ENCODE data around the gene ABHD16A.

ABHD16A gene

DNA sequence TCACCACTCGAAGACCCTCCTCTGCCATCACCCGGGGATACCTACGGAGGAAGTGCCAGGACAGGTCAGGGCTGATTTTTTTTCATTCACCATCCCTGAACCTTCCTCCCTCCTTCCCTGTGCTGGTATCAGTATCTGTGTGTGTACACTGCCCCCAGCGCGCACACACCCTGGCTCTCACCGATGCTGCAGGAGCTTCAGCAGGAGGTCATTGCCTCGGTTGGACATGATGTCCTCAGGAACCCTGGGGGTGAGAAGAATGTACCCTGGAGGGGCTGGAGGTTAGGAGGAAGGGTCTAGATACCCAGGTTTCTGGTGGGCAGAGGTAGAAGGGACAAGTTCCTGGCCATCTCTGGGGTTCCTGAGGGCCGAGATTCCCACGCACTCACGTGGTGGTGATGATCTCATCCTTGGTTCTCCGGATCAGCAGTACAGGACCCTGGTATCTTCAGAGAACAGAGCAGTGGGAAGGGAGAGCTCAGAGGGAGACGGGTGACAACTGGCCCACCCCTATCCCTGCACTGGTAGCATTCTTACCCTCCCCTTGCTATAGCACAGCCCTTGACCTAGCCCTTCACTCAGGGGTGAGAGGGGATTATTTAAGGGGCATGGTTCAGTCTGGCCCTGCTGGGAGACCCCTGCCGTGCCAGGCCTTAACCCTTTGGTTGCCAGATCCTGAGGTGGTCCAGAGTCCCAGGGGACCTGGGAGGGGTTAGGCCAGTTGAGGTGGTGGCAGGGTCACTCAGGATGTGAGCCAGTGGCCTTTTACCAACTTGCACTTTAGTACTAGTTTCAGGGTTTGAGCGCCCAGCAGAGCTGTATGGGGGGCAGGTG is 15.0 kb downstream of the ABHD16A start:
- no peak for DNase-seq

DNA sequence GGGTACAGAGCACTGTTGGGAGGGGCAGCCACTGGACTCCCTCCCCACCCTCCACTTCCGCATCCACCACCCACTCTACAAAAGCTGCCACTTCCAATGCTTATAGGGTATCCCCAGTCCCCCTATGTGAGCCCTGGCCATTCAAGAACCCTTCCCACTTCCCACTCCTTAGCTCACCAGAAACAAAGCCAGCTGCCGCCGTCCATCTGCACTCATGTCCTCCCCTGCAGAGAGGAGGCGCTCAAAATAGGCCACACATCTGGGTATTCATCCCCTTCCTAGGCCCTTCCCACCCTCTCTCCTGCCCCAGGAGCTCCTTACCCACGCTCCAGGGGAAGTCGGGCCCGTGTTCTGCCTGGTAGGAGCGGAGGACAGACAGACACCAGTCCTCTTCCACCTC is 15.8 kb downstream of the ABHD16A start:
- DNase-seq = no peak

DNA sequence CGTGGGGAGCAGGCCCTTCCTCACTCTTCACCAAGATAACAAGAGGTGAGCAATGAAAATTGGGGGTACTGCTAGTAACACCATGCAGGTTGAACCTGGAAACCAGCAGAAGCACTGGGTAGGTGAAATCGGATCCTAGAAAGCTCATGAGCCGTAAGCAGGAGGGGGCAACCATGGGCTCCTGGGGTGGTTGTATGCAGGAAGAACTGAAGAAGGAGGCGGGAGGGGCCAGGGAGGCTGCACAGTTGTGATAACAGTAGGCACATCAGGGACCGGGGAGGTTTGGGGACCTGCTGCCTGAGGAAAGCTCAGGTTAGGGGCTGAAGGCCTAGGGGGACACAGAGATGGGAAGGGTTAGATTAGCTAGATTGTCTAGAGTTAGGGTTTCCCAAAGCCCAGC is 16.6 kb downstream of the ABHD16A start:
- DNase-seq = no peak

GRCh38 chr6:31683591-31683990 is 19.5 kb downstream of the ABHD16A start:
- DNase-seq = no peak

DNA sequence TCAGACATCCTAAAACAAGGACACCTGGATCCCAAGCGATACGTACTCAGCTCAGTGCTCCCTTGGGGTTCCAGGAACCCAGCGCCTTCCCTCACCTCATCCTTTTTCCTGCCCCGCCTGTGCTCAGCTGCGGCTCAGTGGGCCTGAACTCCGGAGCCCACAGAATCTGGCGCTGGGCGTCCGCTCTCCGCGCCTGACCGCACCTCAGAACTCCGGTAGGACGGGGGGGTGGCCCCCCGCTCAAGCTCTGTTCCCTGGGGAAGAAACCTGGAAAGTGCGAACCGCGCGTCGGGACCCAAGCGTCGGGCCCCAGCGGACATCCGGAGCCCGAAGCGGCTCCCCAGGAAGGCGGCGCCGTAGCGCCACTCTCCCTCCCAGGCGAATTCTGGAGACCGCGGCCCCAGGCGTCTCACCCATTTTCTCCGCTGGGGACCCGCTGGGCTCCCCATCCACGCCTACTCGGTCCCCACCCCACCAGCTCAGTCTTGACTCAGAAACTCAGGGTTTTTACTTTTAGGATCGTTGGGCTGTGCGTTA is 21.9 kb downstream of the ABHD16A start:
- no peak for DNase-seq

DNA sequence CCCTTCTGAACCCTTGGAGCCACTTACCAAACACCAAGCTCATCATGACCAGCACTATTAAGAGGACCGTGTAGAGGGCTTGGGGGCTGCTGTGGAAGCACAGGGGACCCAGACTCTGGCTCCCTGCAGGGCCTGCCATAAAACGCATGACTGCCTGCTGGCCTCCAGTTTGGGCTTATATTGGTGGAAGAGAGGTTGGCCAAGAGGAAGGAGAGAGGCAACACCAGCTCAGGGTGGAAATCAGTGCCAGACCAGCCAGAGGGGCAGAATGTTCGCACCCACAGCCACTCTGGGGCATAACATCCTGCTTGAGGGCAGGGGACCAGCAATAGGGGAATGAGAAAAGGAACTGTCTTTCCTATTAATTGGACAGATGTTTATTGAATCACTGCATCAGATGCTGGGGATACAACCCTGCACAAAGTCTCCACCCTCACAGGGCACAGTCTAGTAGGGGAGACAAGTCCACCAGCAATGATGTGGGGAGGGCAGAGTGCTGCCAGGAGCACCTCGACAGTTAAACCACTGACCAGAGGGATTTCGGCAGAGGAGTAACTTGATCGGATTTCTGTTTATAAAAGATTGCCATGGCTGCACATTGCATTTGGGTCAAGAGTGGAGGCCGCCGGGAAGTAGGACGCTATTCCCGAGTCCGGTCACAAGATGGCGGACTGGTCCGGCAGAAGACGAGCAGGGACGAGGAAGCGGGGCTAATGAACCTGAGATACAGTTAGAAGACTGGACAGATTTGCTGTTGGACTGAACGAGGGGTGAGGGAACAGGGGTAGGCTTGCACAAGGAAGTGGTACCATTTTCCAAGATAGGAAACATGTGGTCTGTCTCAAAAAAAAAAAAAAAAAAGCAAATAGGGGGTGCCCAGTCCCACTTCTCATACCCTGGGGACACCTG is 22.6 kb downstream of the ABHD16A start, which contains the start of gene LY6G5C:
TSS of gene LY6G5C (minus strand) at position 842 of the 909 bp plus-strand sequence. CDS start at position 148, 694 bp downstream.
- peak; percentile 51 for DNase-seq

DNA sequence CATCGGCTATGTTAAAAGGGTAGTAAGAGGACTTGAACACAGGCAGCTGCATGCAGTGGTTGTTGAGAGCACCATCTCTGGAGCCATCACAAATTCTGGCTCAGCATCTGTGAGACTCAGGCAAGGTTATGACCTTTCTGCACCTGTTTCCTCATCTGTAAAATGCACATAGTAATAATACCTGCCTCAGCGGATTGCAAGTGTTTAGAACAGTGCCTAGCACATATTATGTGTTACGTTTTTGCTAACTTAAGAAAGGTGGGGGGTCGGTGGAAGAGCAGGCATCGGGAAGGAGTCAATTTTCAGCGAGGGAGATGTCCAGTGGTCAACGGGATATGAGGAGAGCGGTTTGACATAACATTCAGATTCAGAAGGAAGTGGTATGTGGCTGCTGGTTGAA is 25.2 kb downstream of the ABHD16A start:
- no peak for DNase-seq

GRCh38 chr6:31676904-31677303 is 26.2 kb downstream of the ABHD16A start:
- DNase-seq = no peak

DNA sequence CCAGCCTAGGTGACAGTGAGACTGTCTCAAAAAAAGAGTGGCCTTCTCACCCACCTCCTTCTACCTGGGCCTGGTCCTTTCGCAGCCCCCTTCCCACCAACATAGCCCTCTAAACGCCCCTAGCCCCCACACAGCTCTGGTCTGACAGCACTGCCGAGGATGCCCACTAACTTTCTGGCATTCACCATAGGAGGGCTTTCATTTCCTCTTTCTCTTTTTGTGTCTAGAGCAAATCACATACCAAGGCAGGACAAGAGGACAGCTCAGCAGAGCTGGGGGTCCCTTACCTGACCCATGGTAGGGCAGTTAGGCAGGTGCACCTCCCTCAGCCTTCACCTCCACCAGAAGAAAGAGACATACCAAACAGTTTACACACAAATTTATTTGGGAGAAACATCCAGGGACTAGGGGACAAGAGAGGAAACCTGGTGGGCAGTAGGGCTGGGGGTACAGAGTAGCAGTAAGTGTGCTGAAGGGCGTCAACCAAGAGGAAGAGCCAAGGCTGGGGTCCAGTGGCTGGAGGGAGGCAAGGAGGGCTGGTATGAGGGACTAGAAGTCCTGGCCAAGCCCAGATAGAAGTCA is 26.7 kb downstream of the ABHD16A start:
- no peak for DNase-seq

- DNase-seq = no peak
Measured at GRCh38 chr6:31669676-31670075, 33.4 kb downstream of the ABHD16A start, which contains the start of gene LY6G5B. Gene LY6G5B, plus strand, starts transcription at chr6:31669976. Its CDS starts 975 bp downstream, at chr6:31670951.

- peak; percentile 2 for DNase-seq
Measured at GRCh38 chr6:31666337-31666965, 36.7 kb downstream of the ABHD16A start.

DNA sequence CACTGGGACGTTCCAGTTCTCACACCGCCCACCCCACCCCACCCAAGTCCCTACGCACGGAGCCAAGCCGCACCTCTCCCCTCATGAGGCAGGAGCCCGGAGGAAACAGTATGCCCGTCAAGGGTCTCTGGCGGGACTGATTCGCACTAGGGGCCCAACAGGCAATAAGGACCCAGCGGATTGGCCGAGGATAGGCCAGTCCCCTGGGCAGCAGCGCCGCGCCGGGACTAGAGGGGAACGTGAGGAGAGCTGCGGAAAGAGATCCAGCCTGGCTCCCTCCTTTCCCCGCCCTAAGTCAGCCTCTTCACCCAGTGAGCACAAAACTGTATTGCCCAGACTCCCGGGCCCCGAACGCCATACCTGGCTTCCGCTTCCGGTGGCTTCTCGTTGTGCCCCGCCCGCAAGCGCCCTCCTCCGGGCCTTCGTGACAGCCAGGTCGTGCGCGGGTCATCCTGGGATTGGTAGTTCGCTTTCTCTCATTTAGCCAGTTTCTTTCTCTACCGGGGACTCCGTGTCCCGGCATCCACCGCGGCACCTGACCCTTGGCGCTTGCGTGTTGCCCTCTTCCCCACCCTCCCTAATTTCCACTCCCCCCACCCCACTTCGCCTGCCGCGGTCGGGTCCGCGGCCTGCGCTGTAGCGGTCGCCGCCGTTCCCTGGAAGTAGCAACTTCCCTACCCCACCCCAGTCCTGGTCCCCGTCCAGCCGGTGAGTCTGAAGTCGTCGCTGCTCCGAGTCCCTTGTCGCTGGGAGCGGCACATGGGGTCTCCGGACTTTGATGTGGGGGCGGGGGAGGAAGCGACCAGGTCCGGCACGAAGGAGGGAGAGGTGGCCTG is 37.4 kb downstream of the ABHD16A start, which contains the start of gene CSNK2B:
TSS of gene CSNK2B (plus strand) at position 580 of the 836 bp plus-strand sequence. CDS start 752 bp downstream, outside the sequence.
- DNase-seq = peak; percentile 98

- peak; percentile 90 for DNase-seq
Measured at GRCh38 chr6:31664790-31665500, 38.2 kb downstream of the ABHD16A start, which contains the start of gene GPANK1. Gene GPANK1, minus strand, starts transcription at chr6:31664997. Its CDS starts 519 bp downstream, at chr6:31664478.

- DNase-seq = peak; percentile 58
Measured at GRCh38 chr6:31663961-31664789, 38.9 kb downstream of the ABHD16A start.

DNA sequence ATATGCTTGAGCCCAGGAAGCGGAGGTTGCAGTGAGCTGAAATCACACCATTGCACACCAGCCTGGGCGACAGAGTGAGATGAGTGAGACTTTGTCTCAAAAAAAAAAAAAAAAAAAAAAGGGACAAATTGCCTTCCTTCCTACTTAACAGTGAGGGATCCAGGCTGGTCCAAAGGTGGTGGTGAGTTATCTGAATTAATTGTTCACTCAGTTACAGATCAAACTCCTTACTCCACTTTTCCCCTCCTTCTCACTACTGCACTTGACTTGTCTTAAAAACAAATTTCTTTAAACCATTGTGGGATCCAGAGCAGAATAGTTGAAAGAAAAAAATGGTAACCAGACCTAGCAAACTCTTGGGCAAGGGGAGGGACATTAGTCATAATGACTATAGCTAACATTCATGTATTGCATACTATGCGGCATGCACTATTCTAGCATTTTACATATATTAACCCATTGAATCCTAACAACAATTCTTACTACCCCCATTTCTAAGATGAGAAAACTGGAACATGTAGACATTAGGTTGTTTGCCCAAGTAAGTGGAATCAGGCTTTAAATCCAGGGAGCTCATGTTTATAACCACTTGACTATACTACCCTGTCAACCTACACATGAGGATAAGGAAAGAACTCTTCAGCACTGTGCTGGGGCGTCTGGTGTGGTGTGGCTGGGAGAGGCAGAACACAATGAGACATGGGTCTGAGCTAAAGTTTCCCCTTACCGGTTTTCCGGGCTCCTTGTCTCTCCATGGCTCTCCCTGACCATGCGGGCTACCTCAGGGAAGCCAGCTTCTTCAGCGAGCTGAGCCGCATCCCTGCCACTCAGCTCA is 39.8 kb downstream of the ABHD16A start:
- DNase-seq = no peak

DNA sequence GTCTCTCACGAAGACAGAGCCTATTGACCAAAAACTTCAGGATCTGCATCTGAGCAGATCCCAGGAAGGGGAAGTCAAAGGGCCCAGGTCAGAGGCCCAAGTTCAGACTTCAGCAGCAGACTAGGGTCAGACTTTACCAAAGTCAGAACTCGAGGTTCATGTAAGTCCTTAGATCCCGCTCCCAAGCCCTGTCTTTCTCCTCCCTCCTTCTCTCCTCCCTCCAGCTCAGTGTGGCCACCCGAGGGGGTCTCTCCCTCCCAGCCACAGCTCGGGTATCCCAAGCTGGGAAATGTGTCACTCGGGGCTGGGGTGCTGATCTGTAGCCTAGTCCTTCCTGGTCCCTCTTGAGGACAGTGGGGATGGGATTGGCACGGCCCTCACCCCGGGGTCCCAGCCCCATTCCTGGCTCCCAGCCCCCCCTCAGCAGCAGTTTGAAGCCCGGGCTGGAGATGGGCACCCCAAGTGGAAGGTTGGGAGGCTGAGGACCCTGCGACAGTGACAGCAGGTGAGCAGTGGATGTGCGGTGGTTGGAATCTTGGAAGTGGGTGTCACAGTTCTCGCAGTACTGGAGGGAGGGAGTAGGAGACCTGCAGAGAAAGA is 40.9 kb downstream of the ABHD16A start:
- no peak for DNase-seq

DNA sequence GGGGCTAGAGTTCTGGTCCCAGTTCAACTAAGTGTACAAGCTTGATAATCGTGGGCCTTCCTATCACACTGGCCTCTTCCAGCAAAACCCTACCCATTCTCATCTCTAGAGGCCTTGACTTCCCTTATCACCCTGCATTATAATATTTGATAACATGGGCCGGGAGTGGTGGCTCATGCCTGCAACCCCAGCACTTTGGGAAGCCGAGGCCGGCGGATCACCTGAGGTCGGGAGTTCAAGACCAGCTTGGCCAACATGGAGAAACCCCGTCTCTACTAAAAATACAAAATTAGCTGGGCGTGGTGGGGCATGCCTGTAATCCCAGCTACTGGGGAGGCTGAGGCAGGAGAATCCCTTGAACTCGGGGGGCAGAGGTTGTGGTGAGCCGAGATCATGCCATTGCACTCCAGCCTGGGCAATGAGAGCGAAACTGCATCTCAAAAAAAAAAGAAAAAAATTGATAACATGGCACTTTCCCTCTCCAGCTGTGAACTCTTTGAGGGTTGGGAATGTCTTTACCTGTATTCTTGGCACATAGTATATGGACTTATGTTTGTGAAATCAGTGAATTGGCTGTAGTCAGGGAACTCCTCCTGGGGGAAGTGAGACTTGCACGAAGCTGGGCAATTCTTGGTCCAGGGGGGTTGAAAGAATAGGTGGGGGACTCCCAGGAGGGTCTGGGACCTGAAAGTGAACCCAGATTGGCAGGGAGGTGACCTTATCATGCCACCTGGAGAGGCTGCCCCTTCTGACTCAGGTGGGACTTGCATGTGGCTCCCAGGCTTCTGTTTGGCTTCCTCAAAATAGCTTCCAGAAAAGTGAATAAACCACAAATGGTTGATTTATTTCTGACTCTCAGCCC is 41.6 kb downstream of the ABHD16A start:
- no peak for DNase-seq
